A549 (cell line): Measurements from ENCODE around the gene HOXA10. TPM values are rescaled to one million over a fixed set of nuclear protein-coding genes. Genes with fewer than 3 reads are reported as not detected.

Experiments
- ATAC-seq, 2 experiments: fragments of 200-7000 bp in 1 of 2; fragments of >200 bp in 1 of 2; cut with Nextera tagmentation in 1 of 2; cut with Tn5 transposase in 1 of 2; 3 replicates each; pipeline versions ENCODE4 v1.8.0 to v1.9.1; 2018 to 2020; ENCODE audit warnings: mild to moderate bottlenecking in 1 of 2, moderate library complexity in 1 of 2
- CTCF ChIA-PET: fragments of 300-600 bp; sonication (Branson Sonifier 250); formaldehyde crosslinking; extraction: SDS; loops from one replicate; lab custom pipeline; 2021; ENCODE audit warnings: antibody characterized with exemption, inconsistent platforms; lab: Yijun Ruan, JAX
- POLR2A ChIA-PET: fragments of 350-600 bp; formaldehyde crosslinking; extraction: SDS; loops from one replicate; lab custom pipeline; 2021; ENCODE audit warnings: antibody characterized with exemption, inconsistent platforms; lab: Yijun Ruan, JAX
- DNase-seq, 2 experiments: peaks; one replicate each; pipeline versions ENCODE4 v3.0.0 to v3.0.0-alpha.2; 2011 to 2016; ENCODE audit warnings: low read depth in 1 of 2, low spot score in 1 of 2
- FAIRE-seq: peaks from 2 replicates; lab custom pipeline; 2011; peaks lifted over from hg19 to GRCh38; lab: Jason Lieb, UNC
- H3K27ac ChIP-seq, 2 experiments: fragments of >200 bp; sonication (Bioruptor Twin); formaldehyde crosslinking; 3 replicates each; pipeline ENCODE4 v1.5.1; 2016 to 2017
- H3K4me1 ChIP-seq: fragments of >200 bp; sonication (Bioruptor Twin); formaldehyde crosslinking; 3 replicates; pipeline ENCODE4 v1.6.1; 2016
- H3K4me2 ChIP-seq: fragments of >200 bp; sonication (Bioruptor Twin); formaldehyde crosslinking; 3 replicates; pipeline ENCODE4 v1.6.1; 2016
- H3K4me3 ChIP-seq: fragments of >200 bp; sonication (Bioruptor Twin); formaldehyde crosslinking; 3 replicates; pipeline ENCODE4 v1.5.1; 2016
- H3K9me3 ChIP-seq: fragments of >200 bp; sonication (Bioruptor Twin); formaldehyde crosslinking; 3 replicates; pipeline ENCODE4 v1.6.1; 2016
- FOXS1 ChIP-seq: fragments of 250-450 bp; sonication (Bioruptor Pico); IDR thresholded peaks from 2 replicates; pipeline ENCODE4 v1.5.0; 2020; ENCODE audit warnings: mild to moderate bottlenecking, moderate library complexity
- HOXB13 ChIP-seq: fragments of 250-450 bp; sonication (Bioruptor Pico); IDR thresholded peaks from 2 replicates; pipeline ENCODE4 v1.5.0; 2020; ENCODE audit warnings: low read depth, mild to moderate bottlenecking, moderate library complexity
- KDM5A ChIP-seq: fragments of 200-600 bp; sonication (generic); IDR thresholded peaks from 2 replicates; pipeline ENCODE4 v1.6.1; 2016; ENCODE audit warnings: antibody characterized with exemption, mild to moderate bottlenecking
- WGBS: methylation state at CpG from one replicate; pipeline ENCODE4 v1.1.6; 2017; ENCODE audit errors: missing lambda C conversion rate; 5-methylcytosine and 5-hydroxymethylcytosine counted together
- polyA plus RNA-seq, 4 experiments: library from polyadenylated mRNA; depleted of rRNA in 3 of 4; stranded (reverse); fragments of >200 nt; fragmentation: RNase III in 1 of 4; extraction: RNeasy Plus Mini Kit Qiagen cat#74134 plus additional on column Dnase treatment in 1 of 4; gene quantifications; 2 replicates in 3 of 4; 3 replicates in 1 of 4; pipeline ENCODE4 v1.2.3, GENCODE V29; 2011 to 2017
- small RNA-seq, 6 experiments: library from RNA; depleted of rRNA; stranded (forward); fragments of <200 nt; gene quantifications; one replicate each; pipeline ENCODE3, GENCODE V24; 2012
- TF ChIP-seq, protein P1 (sequence below): IDR thresholded peaks from 2 replicates; pipeline ENCODE4 v1.6.1; 2012; ENCODE audit warnings: low read depth, borderline replicate concordance
- TF ChIP-seq, protein P2 (sequence below): fragments of 150-350 bp; IDR thresholded peaks from 2 replicates; pipeline ENCODE4 v1.6.1; 2014; ENCODE audit warnings: low read depth, mild to moderate bottlenecking, low read length

The HOXA10 gene
- polyA plus RNA-seq, 2 of the 4 experiments (the other 2 are of a cell fraction), result 5.2 to 7.7 TPM

DNA sequence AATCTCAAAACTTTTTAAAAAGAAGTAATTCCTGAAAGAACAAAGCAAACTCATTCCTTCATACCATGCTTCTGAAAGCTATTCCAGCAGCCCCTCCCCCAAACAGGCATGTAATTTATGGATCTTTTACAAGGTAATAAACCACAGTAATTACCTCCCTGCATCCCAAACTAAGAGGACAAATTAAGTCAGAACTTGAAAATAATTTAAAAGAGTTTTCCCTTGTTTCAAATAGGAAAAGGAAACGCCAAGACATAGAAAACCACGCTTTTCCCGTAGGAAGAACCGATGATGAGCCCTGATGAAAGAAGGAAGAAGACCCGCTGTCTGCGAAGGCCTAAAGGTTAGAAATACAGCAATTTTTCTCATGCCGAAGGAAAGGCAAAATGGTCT is 52.4 kb downstream of the HOXA10 start:
- peak overlapping the region; percentile 57 for H3K4me3 ChIP-seq
- WGBS, result 1% methylated on average over 7 of the region's 7 CpGs
- CTCF ChIA-PET, result interaction anchor here (0.8 to 2.6 kb wide), 6 partner anchors 9 to 435 kb away, joined by 3 to 6 read pairs (median 4); partner anchors contain the start of genes HOXA4 and HOXA5

More for the DNA sequence above, 52.4 kb downstream of the HOXA10 start:
- TF ChIP-seq, protein P1, sequence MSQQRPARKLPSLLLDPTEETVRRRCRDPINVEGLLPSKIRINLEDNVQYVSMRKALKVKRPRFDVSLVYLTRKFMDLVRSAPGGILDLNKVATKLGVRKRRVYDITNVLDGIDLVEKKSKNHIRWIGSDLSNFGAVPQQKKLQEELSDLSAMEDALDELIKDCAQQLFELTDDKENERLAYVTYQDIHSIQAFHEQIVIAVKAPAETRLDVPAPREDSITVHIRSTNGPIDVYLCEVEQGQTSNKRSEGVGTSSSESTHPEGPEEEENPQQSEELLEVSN, result 0 out of 2 replicates have a peak, but pooled peaks have one; percentile 15
- TF ChIP-seq, protein P2, sequence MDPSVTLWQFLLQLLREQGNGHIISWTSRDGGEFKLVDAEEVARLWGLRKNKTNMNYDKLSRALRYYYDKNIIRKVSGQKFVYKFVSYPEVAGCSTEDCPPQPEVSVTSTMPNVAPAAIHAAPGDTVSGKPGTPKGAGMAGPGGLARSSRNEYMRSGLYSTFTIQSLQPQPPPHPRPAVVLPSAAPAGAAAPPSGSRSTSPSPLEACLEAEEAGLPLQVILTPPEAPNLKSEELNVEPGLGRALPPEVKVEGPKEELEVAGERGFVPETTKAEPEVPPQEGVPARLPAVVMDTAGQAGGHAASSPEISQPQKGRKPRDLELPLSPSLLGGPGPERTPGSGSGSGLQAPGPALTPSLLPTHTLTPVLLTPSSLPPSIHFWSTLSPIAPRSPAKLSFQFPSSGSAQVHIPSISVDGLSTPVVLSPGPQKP, result no peak
- TF ChIP-seq FOXS1 (CRISPR knock-in tag), result no peak
- TF ChIP-seq KDM5A, result no peak
- no peak for TF ChIP-seq HOXB13 (CRISPR knock-in tag)
- peak overlapping the region; percentile 85 for H3K4me2 ChIP-seq
- peaks cover 55% of the 10 kb centered on the region for H3K4me1 ChIP-seq
- FAIRE-seq (no peak), DNase-seq (no peak), ATAC-seq (peak in 1 of 2 experiments; percentile 1; a peak in 1 of 6 replicates)
- H3K27ac ChIP-seq, result peak overlapping the region; percentile 89 to 90
- no peaks in the 10 kb centered on the region for H3K9me3 ChIP-seq
- POLR2A ChIA-PET, result interaction anchor here (0.9 to 1.9 kb wide), 7 partner anchors 7 to 257 kb away, joined by 3 to 9 read pairs (median 6); partner anchors contain the start of genes HOXA4 and SKAP2

Small RNA genes within 50 kb of the gene (small RNA-seq; reads per million reads assigned to genes)
- gene AC004080.5 (0 reads per million in 6 experiments), gene RF02140 (0 reads per million in 6 experiments), gene RF02141 (0 reads per million in 6 experiments)

Other genes starting within 250 kb of the HOXA10 start
- 4.8 and 5.0 TPM in 2 replicates for gene HOXA1, start 78.3 kb downstream of the HOXA10 start, polyA plus RNA-seq (2011; rRNA removed)
- 2.6 to 3.0 TPM (median 2.8 TPM) in 3 replicates for gene HOXA1, start 78.3 kb downstream of the HOXA10 start, polyA plus RNA-seq (2017; fragmentation: RNase III; extraction: RNeasy Plus Mini Kit Qiagen cat#74134 plus additional on column Dnase treatment)
- 2.1 and 2.4 TPM in 2 replicates for gene HOXA2, start 71.6 kb downstream of the HOXA10 start, polyA plus RNA-seq (2011; rRNA removed)
- 1.3 to 1.5 TPM (median 1.4 TPM) in 3 replicates for gene HOXA2, start 71.6 kb downstream of the HOXA10 start, polyA plus RNA-seq (2017; fragmentation: RNase III; extraction: RNeasy Plus Mini Kit Qiagen cat#74134 plus additional on column Dnase treatment)
- 2.6 and 2.8 TPM in 2 replicates for gene HOXA4, start 43.6 kb downstream of the HOXA10 start, polyA plus RNA-seq (2011; rRNA removed)
- 2.1 to 3.0 TPM (median 2.3 TPM) in 3 replicates for gene HOXA4, start 43.6 kb downstream of the HOXA10 start, polyA plus RNA-seq (2017; fragmentation: RNase III; extraction: RNeasy Plus Mini Kit Qiagen cat#74134 plus additional on column Dnase treatment)
- gene HOXA5, start 30.6 kb downstream of the HOXA10 start, polyA plus RNA-seq (2011; rRNA removed), result 6.3 and 6.5 TPM in 2 replicates
- 2.9 to 4.9 TPM (median 4.0 TPM) in 3 replicates for gene HOXA5, start 30.6 kb downstream of the HOXA10 start, polyA plus RNA-seq (2017; fragmentation: RNase III; extraction: RNeasy Plus Mini Kit Qiagen cat#74134 plus additional on column Dnase treatment)
- gene HOXA6, start 26.5 kb downstream of the HOXA10 start, polyA plus RNA-seq (2011; rRNA removed), result 0.78 and 0.90 TPM in 2 replicates
- 1.6 to 2.2 TPM (median 2.1 TPM) in 3 replicates for gene HOXA6, start 26.5 kb downstream of the HOXA10 start, polyA plus RNA-seq (2017; fragmentation: RNase III; extraction: RNeasy Plus Mini Kit Qiagen cat#74134 plus additional on column Dnase treatment)
- 3.3 TPM in 2 replicates for gene HOXA3, start 21.7 kb downstream of the HOXA10 start, polyA plus RNA-seq (2011; rRNA removed)
- gene HOXA3, start 21.7 kb downstream of the HOXA10 start, polyA plus RNA-seq (2017; fragmentation: RNase III; extraction: RNeasy Plus Mini Kit Qiagen cat#74134 plus additional on column Dnase treatment), result 5.8 to 11.4 TPM (median 8.7 TPM) in 3 replicates
- gene HOXA7, start 17.6 kb downstream of the HOXA10 start, polyA plus RNA-seq (2011; rRNA removed), result 3.3 and 4.1 TPM in 2 replicates
- gene HOXA7, start 17.6 kb downstream of the HOXA10 start, polyA plus RNA-seq (2017; fragmentation: RNase III; extraction: RNeasy Plus Mini Kit Qiagen cat#74134 plus additional on column Dnase treatment), result 3.7 to 4.8 TPM (median 4.5 TPM) in 3 replicates
- 1.1 and 1.4 TPM in 2 replicates for gene HOXA9, start 8.8 kb downstream of the HOXA10 start, polyA plus RNA-seq (2011; rRNA removed)
- gene HOXA9, start 8.8 kb downstream of the HOXA10 start, polyA plus RNA-seq (2017; fragmentation: RNase III; extraction: RNeasy Plus Mini Kit Qiagen cat#74134 plus additional on column Dnase treatment), result 1.1 to 1.4 TPM (median 1.3 TPM) in 3 replicates
- 0.68 and 0.69 TPM in 2 replicates for gene HOXA11, start 10.9 kb upstream of the HOXA10 start, polyA plus RNA-seq (2011; rRNA removed)
- 0.59 to 0.84 TPM (median 0.61 TPM) in 3 replicates for gene HOXA11, start 10.9 kb upstream of the HOXA10 start, polyA plus RNA-seq (2017; fragmentation: RNase III; extraction: RNeasy Plus Mini Kit Qiagen cat#74134 plus additional on column Dnase treatment)
- 2.2 TPM in 2 replicates for gene HOXA13, start 25.8 kb upstream of the HOXA10 start, polyA plus RNA-seq (2011; rRNA removed)
- gene HOXA13, start 25.8 kb upstream of the HOXA10 start, polyA plus RNA-seq (2017; fragmentation: RNase III; extraction: RNeasy Plus Mini Kit Qiagen cat#74134 plus additional on column Dnase treatment), result 2.3 to 2.7 TPM (median 2.4 TPM) in 3 replicates
- gene EVX1, start 68.5 kb upstream of the HOXA10 start, polyA plus RNA-seq (2011; rRNA removed), result 0.05 and 0.07 TPM in 2 replicates
- 0.08 to 0.09 TPM in 2 of 3 replicates, not detected in the other for gene EVX1, start 68.5 kb upstream of the HOXA10 start, polyA plus RNA-seq (2017; fragmentation: RNase III; extraction: RNeasy Plus Mini Kit Qiagen cat#74134 plus additional on column Dnase treatment)